Brain microvascular endothelial cell (primary cell): Measurements from ENCODE around the gene TRAM2.

Source experiments
- DNase-seq: peaks from one replicate; pipeline ENCODE4 v3.0.0-alpha.2; 2020
- H3K27ac ChIP-seq: fragments of 250-450 bp; sonication (Bioruptor Pico); 2 replicates; pipeline ENCODE4 v1.5.1; 2020; ENCODE audit warnings: mild to moderate bottlenecking, moderate library complexity
- H3K27me3 ChIP-seq: fragments of 250-450 bp; sonication (Bioruptor Pico); replicated peaks from 2 replicates; pipeline ENCODE4 v1.5.1; 2020; ENCODE audit warnings: mild to moderate bottlenecking
- H3K36me3 ChIP-seq: fragments of 250-450 bp; sonication (Bioruptor Pico); replicated peaks from 2 replicates; pipeline ENCODE4 v1.5.1; 2020; ENCODE audit warnings: mild to moderate bottlenecking
- H3K4me3 ChIP-seq: 2 replicates; pipeline ENCODE4 v1.5.1; 2011; ENCODE audit warnings: low read depth, mild to moderate bottlenecking, control low read depth, low read length, moderate library complexity
- in situ Hi-C: cut with HindIII; loops from 2 replicates; pipeline ENCODE4 v1.10.0; 2017; ENCODE audit warnings: low sequenced_read_pairs, low pct_ligation_motif_present
- TF ChIP-seq, protein P1 (sequence below): IDR thresholded peaks from 2 replicates; pipeline ENCODE4 v1.5.1; 2011; ENCODE audit warnings: low read depth, mild to moderate bottlenecking, moderate library complexity, low read length, control low read depth, inconsistent platforms; ENCODE audit errors: missing control alignments

TRAM2 gene

DNA sequence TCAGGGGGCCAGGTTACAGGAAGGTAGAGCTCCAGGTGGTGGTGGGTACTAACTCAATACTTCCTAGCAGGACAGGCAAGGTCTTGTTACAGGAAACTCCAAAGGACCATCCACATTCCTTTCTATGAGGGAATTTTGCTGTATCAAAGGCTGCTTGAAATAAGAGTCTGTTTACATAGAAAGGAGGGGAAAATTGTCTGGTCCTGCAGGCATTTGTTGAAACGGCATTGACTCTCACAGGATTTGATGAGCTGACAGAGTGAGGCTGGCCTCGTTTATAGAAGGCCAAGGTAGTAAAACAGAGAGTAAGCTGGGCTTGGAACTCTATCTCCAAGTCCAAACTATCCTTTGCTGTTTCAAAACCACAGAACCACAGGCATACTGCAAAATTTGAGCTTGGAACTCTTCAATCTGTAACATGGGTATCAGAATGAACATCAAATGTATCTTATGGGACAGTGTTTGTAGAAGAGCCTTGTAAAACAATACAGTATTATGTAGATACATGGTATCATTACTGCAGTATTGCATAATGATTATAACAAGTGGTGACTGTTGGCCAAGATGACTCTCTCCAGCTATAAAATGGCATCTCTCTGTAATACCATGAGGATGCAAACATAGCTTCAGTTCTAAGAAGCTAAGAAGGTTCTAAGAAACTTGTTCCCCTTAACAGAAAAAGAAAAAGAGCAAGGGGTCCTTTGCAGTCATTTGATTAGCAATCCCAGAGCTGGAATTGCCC lies 61.5 kb downstream of the TRAM2 start:
- TF ChIP-seq, protein P1, sequence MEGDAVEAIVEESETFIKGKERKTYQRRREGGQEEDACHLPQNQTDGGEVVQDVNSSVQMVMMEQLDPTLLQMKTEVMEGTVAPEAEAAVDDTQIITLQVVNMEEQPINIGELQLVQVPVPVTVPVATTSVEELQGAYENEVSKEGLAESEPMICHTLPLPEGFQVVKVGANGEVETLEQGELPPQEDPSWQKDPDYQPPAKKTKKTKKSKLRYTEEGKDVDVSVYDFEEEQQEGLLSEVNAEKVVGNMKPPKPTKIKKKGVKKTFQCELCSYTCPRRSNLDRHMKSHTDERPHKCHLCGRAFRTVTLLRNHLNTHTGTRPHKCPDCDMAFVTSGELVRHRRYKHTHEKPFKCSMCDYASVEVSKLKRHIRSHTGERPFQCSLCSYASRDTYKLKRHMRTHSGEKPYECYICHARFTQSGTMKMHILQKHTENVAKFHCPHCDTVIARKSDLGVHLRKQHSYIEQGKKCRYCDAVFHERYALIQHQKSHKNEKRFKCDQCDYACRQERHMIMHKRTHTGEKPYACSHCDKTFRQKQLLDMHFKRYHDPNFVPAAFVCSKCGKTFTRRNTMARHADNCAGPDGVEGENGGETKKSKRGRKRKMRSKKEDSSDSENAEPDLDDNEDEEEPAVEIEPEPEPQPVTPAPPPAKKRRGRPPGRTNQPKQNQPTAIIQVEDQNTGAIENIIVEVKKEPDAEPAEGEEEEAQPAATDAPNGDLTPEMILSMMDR, result no peak
- Histone ChIP-seq H3K27ac (peak overlapping the region; percentile 79), H3K36me3 (peaks cover 76% of the 10 kb centered on the region), H3K4me3 (no peak overlapping the region), H3K27me3 (no peaks in the 10 kb centered on the region)
- in situ Hi-C loops, result no loop called here
- no peak for DNase-seq

- Histone ChIP-seq H3K4me3 (no peak overlapping the region), H3K27ac (peak overlapping the region; percentile 79), H3K36me3 (peaks cover 80% of the 10 kb centered on the region), H3K27me3 (no peaks in the 10 kb centered on the region)
- DNase-seq, result peak; percentile 82
- TF ChIP-seq, protein P1, result no peak
- in situ Hi-C loops, result no loop called here
Observed at GRCh38 chr6:52514514-52514913, 62.3 kb downstream of the TRAM2 start.

- no peak for DNase-seq
- in situ Hi-C loops, result no loop called here
- no peaks in the 10 kb centered on the region for H3K27me3 ChIP-seq
- peak overlapping the region; percentile 79 for H3K27ac ChIP-seq
- no peak overlapping the region for H3K4me3 ChIP-seq
- H3K36me3 ChIP-seq, result peaks cover 80% of the 10 kb centered on the region
- TF ChIP-seq, protein P1, result no peak
Observed at GRCh38 chr6:52513896-52514295, 63.0 kb downstream of the TRAM2 start.

DNA sequence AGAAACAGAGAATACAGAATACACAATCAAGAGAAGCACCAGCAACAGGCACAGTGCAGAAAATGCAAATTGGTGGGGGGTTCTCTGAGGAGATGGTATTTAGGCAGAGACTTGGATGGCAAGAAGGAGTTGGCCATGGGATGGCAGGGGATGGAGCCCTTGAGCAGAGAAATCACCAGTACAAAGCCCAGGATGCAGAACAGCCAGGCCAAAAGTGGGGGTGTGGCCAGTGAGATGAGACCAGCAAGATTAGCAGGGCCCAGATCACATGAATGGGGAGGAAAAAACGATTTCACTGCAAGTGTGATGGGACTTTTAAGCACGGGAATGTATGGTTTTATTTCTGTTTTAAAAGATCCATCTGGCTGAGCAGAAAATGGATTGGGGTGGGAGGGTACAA lies 63.4 kb downstream of the TRAM2 start:
- no peak overlapping the region for H3K4me3 ChIP-seq

GRCh38 chr6:52512199-52512598 lies 64.7 kb downstream of the TRAM2 start:
- peak; percentile 86 for DNase-seq
- peaks cover 91% of the 10 kb centered on the region for H3K36me3 ChIP-seq
- no peak overlapping the region for H3K4me3 ChIP-seq
- H3K27ac ChIP-seq, result peak overlapping the region; percentile 96
- H3K27me3 ChIP-seq, result no peaks in the 10 kb centered on the region
- TF ChIP-seq, protein P1, result no peak
- in situ Hi-C loops, result no loop called here

More for the DNA sequence above, 63.4 kb downstream of the TRAM2 start:
- no peaks in the 10 kb centered on the region for H3K27me3 ChIP-seq
- TF ChIP-seq, protein P1, result no peak
- H3K27ac ChIP-seq, result peak overlapping the region; percentile 96
- DNase-seq, result no peak
- peaks cover 83% of the 10 kb centered on the region for H3K36me3 ChIP-seq
- in situ Hi-C loops, result no loop called here
